HEK293 (cell line): Measurements from ENCODE around the gene PRDM15.

Experiments
- CTCF ChIP-seq: fragments of 450-650 bp; formaldehyde crosslinking; IDR thresholded peaks from 2 replicates; pipeline ENCODE4 v1.5.1; 2016; ENCODE audit warnings: missing biosample characterization, missing genetic modification characterization
- GLI2 ChIP-seq: fragments of 450-650 bp; formaldehyde crosslinking; IDR thresholded peaks from 2 replicates; pipeline ENCODE4; 2017; ENCODE audit warnings: missing biosample characterization, missing genetic modification characterization, low read depth, borderline replicate concordance
- YY1 ChIP-seq: fragments of 450-650 bp; formaldehyde crosslinking; IDR thresholded peaks from 2 replicates; pipeline ENCODE4 v1.5.1; 2018; ENCODE audit warnings: missing biosample characterization, missing genetic modification characterization
- ZFP37 ChIP-seq: fragments of 450-650 bp; formaldehyde crosslinking; IDR thresholded peaks from 2 replicates; pipeline ENCODE4 v1.5.1; 2016; ENCODE audit warnings: missing biosample characterization, missing genetic modification characterization
- ZNF132 ChIP-seq: fragments of 450-650 bp; formaldehyde crosslinking; IDR thresholded peaks from 2 replicates; pipeline ENCODE4 v1.5.1; 2017; ENCODE audit warnings: missing biosample characterization, missing genetic modification characterization, borderline replicate concordance
- ZNF248 ChIP-seq: fragments of 450-650 bp; formaldehyde crosslinking; IDR thresholded peaks from 2 replicates; pipeline ENCODE4 v1.5.1; 2017; ENCODE audit warnings: missing biosample characterization, missing genetic modification characterization
- ZNF510 ChIP-seq: fragments of 450-650 bp; formaldehyde crosslinking; IDR thresholded peaks from 2 replicates; pipeline ENCODE4 v1.5.1; 2018; ENCODE audit warnings: mild to moderate bottlenecking, missing genetic modification characterization, missing biosample characterization; ENCODE audit not compliant: insufficient replicate concordance
- ZNF513 ChIP-seq: fragments of 450-650 bp; IDR thresholded peaks from 2 replicates; pipeline ENCODE4 v1.5.1; 2018; ENCODE audit warnings: missing biosample characterization, missing genetic modification characterization
- ZNF518A ChIP-seq: fragments of 450-650 bp; formaldehyde crosslinking; conservative IDR thresholded peaks from 2 replicates; pipeline ENCODE4 v1.5.1; 2016; ENCODE audit warnings: low read depth, missing biosample characterization, missing genetic modification characterization
- ZNF560 ChIP-seq: fragments of 450-650 bp; formaldehyde crosslinking; IDR thresholded peaks from 2 replicates; pipeline ENCODE4 v1.5.1; 2017; ENCODE audit warnings: missing biosample characterization, missing genetic modification characterization, borderline replicate concordance
- ZNF670 ChIP-seq: fragments of 450-650 bp; formaldehyde crosslinking; IDR thresholded peaks from 2 replicates; pipeline ENCODE4 v1.5.1; 2016; ENCODE audit warnings: missing biosample characterization, missing genetic modification characterization, low read depth
- TF ChIP-seq, protein P1 (sequence below): sonication (generic); formaldehyde crosslinking; IDR thresholded peaks from 2 replicates; pipeline ENCODE4 v1.8.1; 2022; ENCODE audit warnings: mild to moderate bottlenecking, moderate library complexity, missing genetic modification reagents

GRCh38 chr21:41885341-41886024 lies 6.3 kb upstream of the PRDM15 start:
- TF ChIP-seq ZNF248 (no peak), ZNF560 (tag by site-specific recombination) (no peak), YY1 (tag by site-specific recombination) (no peak), CTCF (no peak), GLI2 (tag by site-specific recombination) (no peak), ZNF670 (tag by site-specific recombination) (no peak), ZNF132 (no peak), ZNF513 (no peak), ZNF518A (no peak), ZFP37 (tag by site-specific recombination) (no peak), ZNF510 (tag by site-specific recombination) (no peak)
- TF ChIP-seq, protein P1, sequence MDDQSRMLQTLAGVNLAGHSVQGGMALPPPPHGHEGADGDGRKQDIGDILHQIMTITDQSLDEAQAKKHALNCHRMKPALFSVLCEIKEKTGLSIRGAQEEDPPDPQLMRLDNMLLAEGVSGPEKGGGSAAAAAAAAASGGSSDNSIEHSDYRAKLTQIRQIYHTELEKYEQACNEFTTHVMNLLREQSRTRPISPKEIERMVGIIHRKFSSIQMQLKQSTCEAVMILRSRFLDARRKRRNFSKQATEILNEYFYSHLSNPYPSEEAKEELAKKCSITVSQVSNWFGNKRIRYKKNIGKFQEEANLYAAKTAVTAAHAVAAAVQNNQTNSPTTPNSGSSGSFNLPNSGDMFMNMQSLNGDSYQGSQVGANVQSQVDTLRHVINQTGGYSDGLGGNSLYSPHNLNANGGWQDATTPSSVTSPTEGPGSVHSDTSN (CRISPR knock-in tag) = no peak
